Breast epithelium (tissue), 4 donors: ENCODE data around the gene ITLN1. TPM values are rescaled to one million over a fixed set of nuclear protein-coding genes. Genes with fewer than 3 reads are reported as not detected.

Experiments used
- DNase-seq, 2 donors: peaks; one replicate each; pipeline ENCODE4 v3.0.0-alpha.2; 2019; ENCODE audit warnings: low spot score in 2 of 2
- H3K27ac ChIP-seq, 2 donors: fragments of 200-600 bp; sonication (generic) in 1 of 2; one replicate each; pipeline ENCODE4 v1.5.1; 2016 to 2019; ENCODE audit warnings: mild to moderate bottlenecking in 1 of 2
- H3K27me3 ChIP-seq, 2 donors: fragments of 200-600 bp; sonication (generic) in 1 of 2; one replicate each; pipeline versions ENCODE4 v1.5.1 to v1.6.0; 2017 to 2019; ENCODE audit warnings: control low read depth in 1 of 2, mild to moderate bottlenecking in 1 of 2
- H3K36me3 ChIP-seq: fragments of 200-600 bp; one replicate; pipeline ENCODE4 v1.5.1; 2019
- H3K4me1 ChIP-seq, 2 donors: fragments of 200-600 bp; sonication (generic); one replicate each; pipeline ENCODE4 v1.5.1; 2016 to 2019; ENCODE audit warnings: control low read depth in 1 of 2
- H3K4me3 ChIP-seq, 3 donors: fragments of 200-600 bp; sonication (generic); 1 replicate in 2 of 3; 2 replicates in 1 of 3; pipeline ENCODE4 v1.5.1; 2016 to 2019; ENCODE audit warnings: mild to moderate bottlenecking in 3 of 3, moderate library complexity in 2 of 3
- H3K9me3 ChIP-seq, 2 donors: fragments of 200-600 bp; sonication (generic) in 1 of 2; one replicate each; pipeline ENCODE4 v1.5.1; 2016 to 2019; ENCODE audit warnings: control low read depth in 1 of 2
- POLR2A ChIP-seq: fragments of 450-650 bp; IDR thresholded peaks from one replicate; pipeline ENCODE4 v1.6.1; 2016; ENCODE audit warnings: antibody characterized with exemption, mild to moderate bottlenecking, moderate library complexity
- POLR2AphosphoS5 ChIP-seq, 3 donors: sonication (generic); formaldehyde crosslinking; IDR thresholded peaks; one replicate each; pipeline ENCODE4 v1.6.1; 2017; ENCODE audit warnings: antibody characterized with exemption in 3 of 3
- intact Hi-C: fragments of 100-400 bp; cut with DNase I; formaldehyde crosslinking; loops from one replicate; pipeline ENCODE4 v1.15.1; 2023; ENCODE audit warnings: low total_unique reads
- total RNA-seq, 3 donors: library from RNA; depleted of rRNA; stranded (reverse); fragments of >200 nt; gene quantifications; one replicate each; pipeline ENCODE4 v1.1.0, GENCODE V29; 2016
- TF ChIP-seq, protein P1 (sequence below), 3 donors: fragments of 450-650 bp; IDR thresholded peaks; one replicate each; pipeline ENCODE4 v1.5.1; 2016 to 2017; ENCODE audit warnings: antibody characterized with exemption in 3 of 3, mild to moderate bottlenecking in 3 of 3, moderate library complexity in 3 of 3

The ITLN1 gene
- total RNA-seq, 3 donors from 2014 or later = 0.96 to 938 (median 2.0) TPM

DNA sequence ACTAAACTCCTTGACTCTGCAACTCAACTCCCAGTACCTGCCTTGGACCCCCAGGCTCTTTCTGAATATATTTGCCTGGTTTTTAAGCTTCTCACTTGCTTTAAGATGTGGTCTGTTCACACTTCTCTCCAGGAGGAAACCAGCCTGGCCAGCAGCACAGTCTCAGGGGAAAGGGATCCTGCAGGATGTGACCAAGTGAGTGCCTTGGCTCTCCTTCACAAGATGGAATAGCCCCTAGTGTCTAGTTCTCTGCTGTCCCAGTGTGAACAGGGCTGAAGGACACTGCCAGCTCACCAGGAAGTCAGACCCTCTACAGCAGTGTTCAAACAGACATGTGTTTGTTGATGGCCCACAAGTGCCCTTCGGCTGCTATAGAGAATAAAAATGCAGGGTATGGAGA, 55.2 kb downstream of the ITLN1 start:
- Histone ChIP-seq H3K4me1 (no peaks in the 10 kb centered on the region), H3K4me3 (no peak overlapping the region), H3K9me3 (no peaks in the 10 kb centered on the region), H3K36me3 (no peaks in the 10 kb centered on the region), H3K27ac (no peak overlapping the region), H3K27me3 (no peaks in the 10 kb centered on the region)
- no peak for DNase-seq
- TF ChIP-seq, protein P1, sequence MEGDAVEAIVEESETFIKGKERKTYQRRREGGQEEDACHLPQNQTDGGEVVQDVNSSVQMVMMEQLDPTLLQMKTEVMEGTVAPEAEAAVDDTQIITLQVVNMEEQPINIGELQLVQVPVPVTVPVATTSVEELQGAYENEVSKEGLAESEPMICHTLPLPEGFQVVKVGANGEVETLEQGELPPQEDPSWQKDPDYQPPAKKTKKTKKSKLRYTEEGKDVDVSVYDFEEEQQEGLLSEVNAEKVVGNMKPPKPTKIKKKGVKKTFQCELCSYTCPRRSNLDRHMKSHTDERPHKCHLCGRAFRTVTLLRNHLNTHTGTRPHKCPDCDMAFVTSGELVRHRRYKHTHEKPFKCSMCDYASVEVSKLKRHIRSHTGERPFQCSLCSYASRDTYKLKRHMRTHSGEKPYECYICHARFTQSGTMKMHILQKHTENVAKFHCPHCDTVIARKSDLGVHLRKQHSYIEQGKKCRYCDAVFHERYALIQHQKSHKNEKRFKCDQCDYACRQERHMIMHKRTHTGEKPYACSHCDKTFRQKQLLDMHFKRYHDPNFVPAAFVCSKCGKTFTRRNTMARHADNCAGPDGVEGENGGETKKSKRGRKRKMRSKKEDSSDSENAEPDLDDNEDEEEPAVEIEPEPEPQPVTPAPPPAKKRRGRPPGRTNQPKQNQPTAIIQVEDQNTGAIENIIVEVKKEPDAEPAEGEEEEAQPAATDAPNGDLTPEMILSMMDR (IDR thresholded peaks at IDR 0.05) = no peak
- TF ChIP-seq POLR2A (no peak), POLR2AphosphoS5 (IDR thresholded peaks at IDR 0.05) (no peak)
- intact Hi-C loops = no loop called here

DNA sequence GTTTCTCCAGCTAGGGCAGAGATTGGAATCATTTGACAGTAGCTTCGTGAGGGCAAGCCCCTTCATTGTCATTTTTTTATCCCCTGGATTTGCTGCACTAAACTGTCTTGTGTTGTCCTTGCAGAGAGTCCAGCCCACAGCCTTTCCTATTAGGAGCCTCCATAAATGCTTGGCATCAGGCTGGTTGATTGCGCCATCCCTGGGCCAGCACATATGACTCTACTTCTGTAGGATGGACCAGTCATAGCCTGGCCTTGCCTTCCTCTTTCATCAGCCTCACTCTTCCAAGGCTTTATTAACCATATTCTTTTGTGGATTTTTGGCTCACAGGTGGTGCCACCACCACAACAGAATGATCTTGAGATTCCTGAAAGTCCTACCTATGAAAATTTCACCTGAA, 57.6 kb downstream of the ITLN1 start:
- H3K27me3 ChIP-seq = no peaks in the 10 kb centered on the region
- H3K4me3 ChIP-seq = no peak overlapping the region
- intact Hi-C loops = no loop called here
- H3K27ac ChIP-seq = no peak overlapping the region
- H3K36me3 ChIP-seq = no peaks in the 10 kb centered on the region
- H3K4me1 ChIP-seq = no peaks in the 10 kb centered on the region
- no peak for DNase-seq
- H3K9me3 ChIP-seq = no peaks in the 10 kb centered on the region
- TF ChIP-seq POLR2AphosphoS5 (IDR thresholded peaks at IDR 0.05) (no peak), POLR2A (no peak)
- TF ChIP-seq, protein P1 (IDR thresholded peaks at IDR 0.05) = no peak

DNA sequence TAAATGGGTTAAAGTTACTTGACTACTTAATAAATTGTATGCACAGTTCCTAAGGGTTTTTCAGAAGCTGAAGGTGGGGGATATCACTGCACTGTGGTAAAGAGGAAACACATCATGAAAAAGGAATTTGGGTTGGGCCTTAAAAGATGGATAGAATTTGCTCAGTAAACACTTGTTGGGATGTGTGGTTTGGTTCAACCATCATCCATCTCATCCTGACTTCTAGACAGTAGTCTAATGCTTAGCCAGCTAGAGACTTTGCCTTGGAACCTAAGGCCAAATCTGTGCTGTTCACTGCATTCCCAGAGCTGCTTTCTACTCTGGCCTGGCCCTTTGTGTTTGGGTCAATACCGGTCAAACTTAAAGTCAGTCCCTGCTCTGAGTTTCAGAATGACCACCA, 58.4 kb downstream of the ITLN1 start:
- Histone ChIP-seq H3K4me1 (no peaks in the 10 kb centered on the region), H3K4me3 (no peak overlapping the region), H3K27me3 (no peaks in the 10 kb centered on the region), H3K36me3 (no peaks in the 10 kb centered on the region), H3K9me3 (no peaks in the 10 kb centered on the region), H3K27ac (no peak overlapping the region)
- DNase-seq = no peak
- TF ChIP-seq, protein P1 (IDR thresholded peaks at IDR 0.05) = no peak
- TF ChIP-seq POLR2A (no peak), POLR2AphosphoS5 (IDR thresholded peaks at IDR 0.05) (no peak)
- intact Hi-C loops = no loop called here

Other genes with a start within 250 kb of the ITLN1 start
- gene SLAMF1, start 238.1 kb downstream of the ITLN1 start, total RNA-seq = 1 to 10 TPM in 1 of 3 donors, under 1 TPM in 2; 0.64 to 1.8 (median 0.98) TPM
- gene CD48, start 173.4 kb downstream of the ITLN1 start, total RNA-seq = 10 to 100 TPM in 1 of 3 donors, 1 to 10 TPM in 2; 5.4 to 12.3 (median 8.8) TPM
- gene SLAMF7, start 145.9 kb downstream of the ITLN1 start, total RNA-seq = 1 to 10 TPM in 2 of 3 donors, under 1 TPM in 1; 0.48 to 5.7 (median 3.3) TPM
- 1 to 10 TPM; 1.1 to 5.9 (median 5.6) TPM for gene LY9, start 89.0 kb downstream of the ITLN1 start, total RNA-seq
- gene CD244, start 22.3 kb downstream of the ITLN1 start, total RNA-seq = 1 to 10 TPM in 1 of 3 donors, under 1 TPM in 2; 0.64 to 1.6 (median 0.66) TPM
- 10 to 100 TPM in 1 of 3 donors, not detected in 2; 10.7 TPM for gene ITLN2, start 69.6 kb upstream of the ITLN1 start, total RNA-seq
- gene F11R, start 136.0 kb upstream of the ITLN1 start, total RNA-seq = 10 to 100 TPM; 41.1 to 74.3 (median 48.8) TPM
- 100 to 1,000 TPM in 2 of 3 donors, 10 to 100 TPM in 1; 57.3 to 217 (median 109) TPM for gene TSTD1, start 153.8 kb upstream of the ITLN1 start, total RNA-seq
- gene USF1, start 160.8 kb upstream of the ITLN1 start, total RNA-seq = 10 to 100 TPM; 64.5 to 70.8 (median 64.6) TPM
- gene ARHGAP30, start 184.7 kb upstream of the ITLN1 start, total RNA-seq = 10 to 100 TPM in 1 of 3 donors, 1 to 10 TPM in 2; 5.2 to 16.5 (median 7.9) TPM
- gene NECTIN4, start 204.4 kb upstream of the ITLN1 start, total RNA-seq = 10 to 100 TPM in 2 of 3 donors, not detected in 1; 28.5 to 56.3 TPM
- 1 to 10 TPM; 5.8 to 9.8 (median 8.5) TPM for gene KLHDC9, start 213.2 kb upstream of the ITLN1 start, total RNA-seq
- gene PFDN2, start 232.9 kb upstream of the ITLN1 start, total RNA-seq = 10 to 100 TPM; 32.5 to 50.1 (median 37.0) TPM
- 10 to 100 TPM; 36.3 to 44.5 (median 37.0) TPM for gene NIT1, start 232.9 kb upstream of the ITLN1 start, total RNA-seq
- 10 to 100 TPM; 28.7 to 39.0 (median 37.6) TPM for gene DEDD, start 247.5 kb upstream of the ITLN1 start, total RNA-seq